HG03378 (cell line): Measurements from ENCODE around the gene PPARGC1A.

Experiments used
- ATAC-seq: cut with Tn5 transposase; IDR thresholded peaks from one replicate; pipeline ENCODE4 v1.9.1; 2021; ENCODE audit warnings: mild to moderate bottlenecking, moderate library complexity; ENCODE audit not compliant: unreplicated experiment

The PPARGC1A gene

GRCh38 chr4:23881674-23882337 lies 8.0 kb downstream of the PPARGC1A start:
- ATAC-seq, result no peak

- ATAC-seq, result no peak
Observed at GRCh38 chr4:23881052-23881501, 8.8 kb downstream of the PPARGC1A start.

GRCh38 chr4:23878912-23879732 lies 10.7 kb downstream of the PPARGC1A start:
- no peak for ATAC-seq

GRCh38 chr4:23878246-23878891 lies 11.5 kb downstream of the PPARGC1A start:
- ATAC-seq, result no peak

GRCh38 chr4:23877758-23878229 lies 12.1 kb downstream of the PPARGC1A start:
- no peak for ATAC-seq

- no peak for ATAC-seq
Observed at GRCh38 chr4:23876418-23877089, 13.3 kb downstream of the PPARGC1A start.

- ATAC-seq, result no peak
Observed at GRCh38 chr4:23875317-23875716, 14.5 kb downstream of the PPARGC1A start.

GRCh38 chr4:23874536-23874901 lies 15.3 kb downstream of the PPARGC1A start:
- ATAC-seq, result no peak

GRCh38 chr4:23873717-23874535 lies 15.9 kb downstream of the PPARGC1A start:
- no peak for ATAC-seq

GRCh38 chr4:23871426-23871825 lies 18.4 kb downstream of the PPARGC1A start:
- no peak for ATAC-seq

GRCh38 chr4:23866450-23867075 lies 23.3 kb downstream of the PPARGC1A start:
- no peak for ATAC-seq

- no peak for ATAC-seq
Observed at GRCh38 chr4:23861897-23862296, 27.9 kb downstream of the PPARGC1A start.

- no peak for ATAC-seq
Observed at GRCh38 chr4:23860919-23861318, 28.9 kb downstream of the PPARGC1A start.

GRCh38 chr4:23857367-23857959 lies 32.4 kb downstream of the PPARGC1A start:
- no peak for ATAC-seq

- no peak for ATAC-seq
Observed at GRCh38 chr4:23856630-23857029, 33.2 kb downstream of the PPARGC1A start.

- ATAC-seq, result no peak
Observed at GRCh38 chr4:23855912-23856605, 33.8 kb downstream of the PPARGC1A start.

- ATAC-seq, result no peak
Observed at GRCh38 chr4:23853986-23854660, 35.7 kb downstream of the PPARGC1A start.

- no peak for ATAC-seq
Observed at GRCh38 chr4:23851464-23851863, 38.4 kb downstream of the PPARGC1A start.
